SK-N-SH (cell line): ENCODE data around the gene TRIM14. TPM values are rescaled to one million over a fixed set of nuclear protein-coding genes. Genes with fewer than 3 reads are reported as not detected.

ENCODE experiments used
- CTCF ChIA-PET: fragments of 300-600, 350-600 bp; formaldehyde crosslinking; extraction: SDS; loops from one replicate; lab custom pipeline; 2021; lab: Yijun Ruan, JAX
- POLR2A ChIA-PET: fragments of 350-600 bp; sonication (Branson Sonifier 250); formaldehyde crosslinking; extraction: SDS; loops from one replicate; lab custom pipeline; 2020; ENCODE audit warnings: antibody characterized with exemption, inconsistent platforms; lab: Yijun Ruan, JAX
- DNase-seq: peaks from one replicate; pipeline ENCODE4 v3.0.0; 2012
- H2AFZ ChIP-seq: fragments of 200-600 bp; sonication (generic); 2 replicates; pipeline ENCODE4 v1.8.1; 2016; ENCODE audit warnings: antibody characterized with exemption, mild to moderate bottlenecking, low read depth
- H3F3A ChIP-seq: fragments of 200-600 bp; sonication (generic); replicated peaks from 2 replicates; pipeline ENCODE3; 2016; ENCODE audit warnings: antibody characterized with exemption, mild to moderate bottlenecking; ENCODE audit not compliant: insufficient read depth
- H3K27ac ChIP-seq, 2 experiments: fragments of 200-500 bp in 1 of 2; fragments of 200-600 bp in 1 of 2; sonication (Bioruptor generic) in 1 of 2; sonication (generic), shearing (Covaris generic) in 1 of 2; 2 replicates each; pipeline versions ENCODE4 v1.5.1 to v1.6.1; 2014 to 2016; ENCODE audit warnings: low read depth in 2 of 2, inconsistent platforms in 1 of 2, low read length in 1 of 2, mild to moderate bottlenecking in 1 of 2, mixed read lengths in 1 of 2
- H3K27me3 ChIP-seq: fragments of 200-600 bp; sonication (generic), shearing (Covaris generic); 2 replicates; pipeline ENCODE4 v1.6.1; 2016; ENCODE audit warnings: mixed run types; ENCODE audit not compliant: insufficient read depth
- H3K36me3 ChIP-seq, 2 experiments: fragments of 200-500 bp in 1 of 2; fragments of 200-600 bp in 1 of 2; sonication (Bioruptor generic) in 1 of 2; sonication (generic) in 1 of 2; replicated peaks in 1 of 2; 2 replicates each; pipeline versions ENCODE3 to v1.5.1; 2014 to 2016; ENCODE audit warnings: low read length in 1 of 2, mild to moderate bottlenecking in 1 of 2; ENCODE audit not compliant: insufficient read depth in 2 of 2, control insufficient read depth in 1 of 2
- H3K4me1 ChIP-seq, 2 experiments: fragments of 200-500 bp in 1 of 2; fragments of 200-600 bp in 1 of 2; sonication (Bioruptor generic) in 1 of 2; sonication (generic), shearing (Covaris generic) in 1 of 2; 2 replicates each; pipeline versions ENCODE4 v1.5.1 to v1.6.1; 2014 to 2016; ENCODE audit warnings: low read depth in 1 of 2, low read length in 1 of 2, mixed run types in 1 of 2; ENCODE audit not compliant: insufficient read depth in 2 of 2, control insufficient read depth in 1 of 2
- H3K4me2 ChIP-seq: fragments of 200-600 bp; sonication (generic), shearing (Covaris generic); 2 replicates; pipeline ENCODE4 v1.6.1; 2017; ENCODE audit warnings: mixed run types
- H3K4me3 ChIP-seq, 2 experiments: fragments of 200-500 bp in 1 of 2; fragments of 200-600 bp in 1 of 2; sonication (Bioruptor generic) in 1 of 2; sonication (generic), shearing (Covaris generic) in 1 of 2; 2 replicates each; pipeline versions ENCODE4 v1.5.1 to v1.8.1; 2014 to 2016; ENCODE audit warnings: low read depth in 2 of 2, inconsistent platforms in 1 of 2, low read length in 1 of 2, mild to moderate bottlenecking in 1 of 2, mixed read lengths in 1 of 2, moderate library complexity in 1 of 2
- H3K79me2 ChIP-seq: fragments of 200-600 bp; sonication (generic); 2 replicates; pipeline ENCODE4 v1.8.1; 2017; ENCODE audit warnings: mild to moderate bottlenecking; ENCODE audit not compliant: insufficient read depth
- H3K9ac ChIP-seq: fragments of 200-600 bp; sonication (generic); 2 replicates; pipeline ENCODE4 v1.6.1; 2017; ENCODE audit warnings: mixed run types
- H3K9me2 ChIP-seq: fragments of 200-600 bp; sonication (generic); 2 replicates; pipeline ENCODE4 v1.6.1; 2017; ENCODE audit warnings: mixed run types
- H3K9me3 ChIP-seq: fragments of 200-600 bp; sonication (generic); 2 replicates; pipeline ENCODE4 v1.6.1; 2017; ENCODE audit warnings: mixed run types, mild to moderate bottlenecking, moderate library complexity
- H4K20me1 ChIP-seq: fragments of 200-600 bp; sonication (generic); 2 replicates; pipeline ENCODE4 v1.6.1; 2017; ENCODE audit warnings: mild to moderate bottlenecking, mixed run types; ENCODE audit not compliant: insufficient read depth
- EP300 ChIP-seq, 2 experiments: IDR thresholded peaks; 2 replicates each; pipeline versions ENCODE4 v1.4.0 to v1.6.1; 2012; ENCODE audit warnings: borderline replicate concordance in 1 of 2, low read depth in 1 of 2, low read length in 1 of 2
- GABPA ChIP-seq: IDR thresholded peaks from 2 replicates; pipeline ENCODE4 v1.4.0; 2012; ENCODE audit warnings: low read depth, mild to moderate bottlenecking
- MXI1 ChIP-seq: IDR thresholded peaks from 2 replicates; pipeline ENCODE4 v1.6.1; 2012; ENCODE audit warnings: mild to moderate bottlenecking, low read depth, low read length, improper control_type of control experiment
- RCOR1 ChIP-seq: fragments of 150-350 bp; IDR thresholded peaks from 2 replicates; pipeline ENCODE4 v1.6.1; 2017; ENCODE audit warnings: antibody characterized with exemption, low read length
- SIN3A ChIP-seq: IDR thresholded peaks from 2 replicates; pipeline ENCODE4 v1.6.1; 2012; ENCODE audit warnings: low read depth, mild to moderate bottlenecking, low read length, moderate library complexity, borderline replicate concordance
- TAF1 ChIP-seq: IDR thresholded peaks from 2 replicates; pipeline ENCODE4 v1.6.1; 2012; ENCODE audit warnings: low read depth, mild to moderate bottlenecking, low read length, moderate library complexity, borderline replicate concordance
- YY1 ChIP-seq: IDR thresholded peaks from 2 replicates; pipeline ENCODE4 v1.4.0; 2012; ENCODE audit warnings: low read depth, mild to moderate bottlenecking
- WGBS: methylation state at CpG from one replicate; pipeline ENCODE4 v1.1.6; 2017; ENCODE audit warnings: low lambda C conversion rate; 5-methylcytosine and 5-hydroxymethylcytosine counted together
- polyA plus RNA-seq, 3 experiments: library from polyadenylated mRNA; depleted of rRNA; stranded (reverse); fragments of >200 nt; gene quantifications; 2 replicates each; pipeline ENCODE4 v1.2.3, GENCODE V29; 2012
- TF ChIP-seq, protein P1 (sequence below): IDR thresholded peaks from 2 replicates; pipeline ENCODE4 v1.4.0; 2012; ENCODE audit warnings: low read depth, borderline replicate concordance
- TF ChIP-seq, protein P2 (sequence below): fragments of 200-600 bp; sonication (generic); IDR thresholded peaks from 2 replicates; pipeline ENCODE4 v1.6.1; 2017; ENCODE audit warnings: antibody characterized with exemption, mild to moderate bottlenecking, moderate library complexity
- TF ChIP-seq, protein P3 (sequence below): IDR thresholded peaks from 2 replicates; pipeline ENCODE4 v1.4.0; 2012; ENCODE audit warnings: low read depth, borderline replicate concordance
- TF ChIP-seq, protein P4 (sequence below): IDR thresholded peaks from 2 replicates; pipeline ENCODE4; 2012

The TRIM14 gene
- polyA plus RNA-seq, 1 of the 3 experiments (the other 2 are of a cell fraction), result 15.3 TPM

DNA sequence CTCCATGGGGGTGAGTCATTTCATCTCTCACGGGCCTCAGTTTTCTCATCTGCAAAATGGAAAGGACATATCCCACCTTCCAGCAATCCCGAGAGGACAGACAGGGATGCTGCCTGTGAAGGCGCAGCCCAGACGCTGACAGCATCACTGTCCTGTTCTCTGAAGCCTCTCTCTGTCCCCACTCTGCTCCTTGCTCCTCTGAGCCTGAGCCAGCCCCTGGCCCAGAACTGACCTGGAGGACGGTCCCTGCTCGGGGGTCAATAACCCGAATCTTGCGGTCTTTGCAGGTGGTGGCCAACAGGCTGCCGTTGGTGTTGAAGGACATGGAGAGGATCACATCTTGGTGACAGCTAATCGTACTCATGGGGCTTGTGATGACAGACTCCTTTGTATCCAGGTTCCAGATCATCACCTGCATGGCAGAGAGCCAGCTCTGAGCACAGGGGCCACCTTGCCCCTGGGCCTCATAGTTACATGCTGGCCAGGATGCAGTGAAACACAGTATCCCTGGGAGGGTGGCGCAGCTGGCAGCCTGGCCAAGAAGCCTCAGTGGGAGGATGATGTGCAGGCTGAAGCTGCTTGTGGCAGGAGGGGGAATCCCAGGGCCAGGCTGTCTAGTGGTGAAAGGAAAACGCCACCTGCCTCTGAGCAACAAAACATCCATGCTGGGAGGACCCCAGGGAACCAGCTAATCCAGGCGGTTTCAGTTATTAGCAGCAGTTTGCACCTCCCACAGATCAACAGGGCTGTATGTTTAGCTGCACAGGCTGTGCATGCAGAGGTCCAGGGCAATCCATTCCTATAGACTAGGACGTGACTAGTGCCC, 14.0 kb upstream of the TRIM14 start:
- no peak overlapping the region for H3K4me3 ChIP-seq
- H3F3A ChIP-seq, result no peaks in the 10 kb centered on the region
- H2AFZ ChIP-seq, result no peak overlapping the region
- H3K36me3 ChIP-seq, result no peaks in the 10 kb centered on the region
- H3K27me3 ChIP-seq, result no peaks in the 10 kb centered on the region
- POLR2A ChIA-PET, result interaction anchor here (0.6 kb wide), 1 partner anchor 27 kb away, joined by 3 read pairs; no protein-coding TSS in a partner anchor
- no peak for DNase-seq
- no peaks in the 10 kb centered on the region for H3K9me2 ChIP-seq
- H3K4me2 ChIP-seq, result no peak overlapping the region
- H3K9ac ChIP-seq, result no peak overlapping the region
- no peaks in the 10 kb centered on the region for H4K20me1 ChIP-seq
- H3K9me3 ChIP-seq, result no peaks in the 10 kb centered on the region
- no peaks in the 10 kb centered on the region for H3K4me1 ChIP-seq
- WGBS, result 82% methylated on average over 11 of the region's 14 CpGs
- TF ChIP-seq MXI1 (no peak), YY1 (no peak), GABPA (no peak), TAF1 (no peak), RCOR1 (no peak), EP300 (IDR thresholded peaks at IDR 0.05; ENCODE audit: borderline replicate concordance in 1 of 2, low read depth in 1 of 2, low read length in 1 of 2) (no peak)
- TF ChIP-seq, protein P1, sequence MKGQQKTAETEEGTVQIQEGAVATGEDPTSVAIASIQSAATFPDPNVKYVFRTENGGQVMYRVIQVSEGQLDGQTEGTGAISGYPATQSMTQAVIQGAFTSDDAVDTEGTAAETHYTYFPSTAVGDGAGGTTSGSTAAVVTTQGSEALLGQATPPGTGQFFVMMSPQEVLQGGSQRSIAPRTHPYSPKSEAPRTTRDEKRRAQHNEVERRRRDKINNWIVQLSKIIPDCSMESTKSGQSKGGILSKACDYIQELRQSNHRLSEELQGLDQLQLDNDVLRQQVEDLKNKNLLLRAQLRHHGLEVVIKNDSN, result no peak
- TF ChIP-seq, protein P2, sequence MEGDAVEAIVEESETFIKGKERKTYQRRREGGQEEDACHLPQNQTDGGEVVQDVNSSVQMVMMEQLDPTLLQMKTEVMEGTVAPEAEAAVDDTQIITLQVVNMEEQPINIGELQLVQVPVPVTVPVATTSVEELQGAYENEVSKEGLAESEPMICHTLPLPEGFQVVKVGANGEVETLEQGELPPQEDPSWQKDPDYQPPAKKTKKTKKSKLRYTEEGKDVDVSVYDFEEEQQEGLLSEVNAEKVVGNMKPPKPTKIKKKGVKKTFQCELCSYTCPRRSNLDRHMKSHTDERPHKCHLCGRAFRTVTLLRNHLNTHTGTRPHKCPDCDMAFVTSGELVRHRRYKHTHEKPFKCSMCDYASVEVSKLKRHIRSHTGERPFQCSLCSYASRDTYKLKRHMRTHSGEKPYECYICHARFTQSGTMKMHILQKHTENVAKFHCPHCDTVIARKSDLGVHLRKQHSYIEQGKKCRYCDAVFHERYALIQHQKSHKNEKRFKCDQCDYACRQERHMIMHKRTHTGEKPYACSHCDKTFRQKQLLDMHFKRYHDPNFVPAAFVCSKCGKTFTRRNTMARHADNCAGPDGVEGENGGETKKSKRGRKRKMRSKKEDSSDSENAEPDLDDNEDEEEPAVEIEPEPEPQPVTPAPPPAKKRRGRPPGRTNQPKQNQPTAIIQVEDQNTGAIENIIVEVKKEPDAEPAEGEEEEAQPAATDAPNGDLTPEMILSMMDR, result no peak
- TF ChIP-seq, protein P3, sequence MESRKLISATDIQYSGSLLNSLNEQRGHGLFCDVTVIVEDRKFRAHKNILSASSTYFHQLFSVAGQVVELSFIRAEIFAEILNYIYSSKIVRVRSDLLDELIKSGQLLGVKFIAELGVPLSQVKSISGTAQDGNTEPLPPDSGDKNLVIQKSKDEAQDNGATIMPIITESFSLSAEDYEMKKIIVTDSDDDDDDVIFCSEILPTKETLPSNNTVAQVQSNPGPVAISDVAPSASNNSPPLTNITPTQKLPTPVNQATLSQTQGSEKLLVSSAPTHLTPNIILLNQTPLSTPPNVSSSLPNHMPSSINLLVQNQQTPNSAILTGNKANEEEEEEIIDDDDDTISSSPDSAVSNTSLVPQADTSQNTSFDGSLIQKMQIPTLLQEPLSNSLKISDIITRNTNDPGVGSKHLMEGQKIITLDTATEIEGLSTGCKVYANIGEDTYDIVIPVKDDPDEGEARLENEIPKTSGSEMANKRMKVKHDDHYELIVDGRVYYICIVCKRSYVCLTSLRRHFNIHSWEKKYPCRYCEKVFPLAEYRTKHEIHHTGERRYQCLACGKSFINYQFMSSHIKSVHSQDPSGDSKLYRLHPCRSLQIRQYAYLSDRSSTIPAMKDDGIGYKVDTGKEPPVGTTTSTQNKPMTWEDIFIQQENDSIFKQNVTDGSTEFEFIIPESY, result no peak
- H3K27ac ChIP-seq, result no peak overlapping the region
- CTCF ChIA-PET, result interaction anchor here (1.3 to 1.6 kb wide), 3 partner anchors 8 to 69 kb away, joined by 3 to 4 read pairs (median 3); no protein-coding TSS in a partner anchor
- no peaks in the 10 kb centered on the region for H3K79me2 ChIP-seq

DNA sequence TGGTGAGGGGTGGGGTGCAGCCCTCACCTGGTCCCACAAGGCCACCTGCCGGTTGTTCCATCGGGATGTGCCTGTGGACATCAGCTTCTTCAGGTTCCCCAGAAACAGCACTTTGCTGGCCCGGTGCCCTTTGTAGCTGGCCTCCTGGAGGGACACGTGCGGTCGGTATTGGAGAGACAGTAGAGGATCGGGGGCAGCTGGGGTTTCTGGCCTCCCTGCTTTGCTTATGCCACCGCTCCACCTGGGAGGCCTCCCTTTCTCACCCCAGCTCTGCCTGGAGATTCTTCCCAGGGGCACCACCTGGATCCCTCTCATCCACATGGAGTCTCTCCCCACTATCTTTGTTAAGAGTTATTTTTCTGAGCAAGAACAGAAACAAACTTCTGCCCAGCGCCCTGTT, 13.1 kb upstream of the TRIM14 start:
- H2AFZ ChIP-seq, result no peak overlapping the region
- no peaks in the 10 kb centered on the region for H4K20me1 ChIP-seq
- H3K9me2 ChIP-seq, result no peaks in the 10 kb centered on the region
- H3K4me1 ChIP-seq, result no peaks in the 10 kb centered on the region
- H3K27ac ChIP-seq, result no peak overlapping the region
- H3K9ac ChIP-seq, result no peak overlapping the region
- 77% methylated on average over 8 of the region's 9 CpGs for WGBS
- H3K79me2 ChIP-seq, result no peaks in the 10 kb centered on the region
- no peak for TF ChIP-seq SIN3A
- TF ChIP-seq, protein P4, sequence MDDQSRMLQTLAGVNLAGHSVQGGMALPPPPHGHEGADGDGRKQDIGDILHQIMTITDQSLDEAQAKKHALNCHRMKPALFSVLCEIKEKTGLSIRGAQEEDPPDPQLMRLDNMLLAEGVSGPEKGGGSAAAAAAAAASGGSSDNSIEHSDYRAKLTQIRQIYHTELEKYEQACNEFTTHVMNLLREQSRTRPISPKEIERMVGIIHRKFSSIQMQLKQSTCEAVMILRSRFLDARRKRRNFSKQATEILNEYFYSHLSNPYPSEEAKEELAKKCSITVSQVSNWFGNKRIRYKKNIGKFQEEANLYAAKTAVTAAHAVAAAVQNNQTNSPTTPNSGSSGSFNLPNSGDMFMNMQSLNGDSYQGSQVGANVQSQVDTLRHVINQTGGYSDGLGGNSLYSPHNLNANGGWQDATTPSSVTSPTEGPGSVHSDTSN, result no peak
- no peaks in the 10 kb centered on the region for H3F3A ChIP-seq
- no peaks in the 10 kb centered on the region for H3K27me3 ChIP-seq
- no peak for DNase-seq
- POLR2A ChIA-PET, result interaction anchor here (0.6 kb wide), 1 partner anchor 28 kb away, joined by 3 read pairs; no protein-coding TSS in a partner anchor
- H3K4me3 ChIP-seq, result no peak overlapping the region
- H3K4me2 ChIP-seq, result no peak overlapping the region
- H3K36me3 ChIP-seq, result no peaks in the 10 kb centered on the region
- no peaks in the 10 kb centered on the region for H3K9me3 ChIP-seq
- CTCF ChIA-PET, result interaction anchor here (1.1 to 1.6 kb wide), 3 partner anchors 12 to 70 kb away, joined by 3 to 4 read pairs (median 3); partner anchors contain the start of gene TRIM14
